ENCODE results near the gene G6PD.
A peak's percentile ranks its signal among the peaks of the same experiment; 100 is the strongest.
"Not testable (repeated sequence)": the region's sequence is repeated elsewhere in the genome, so short reads cannot be mapped to it uniquely, and the experiment has no call there.

G6PD gene

DNA sequence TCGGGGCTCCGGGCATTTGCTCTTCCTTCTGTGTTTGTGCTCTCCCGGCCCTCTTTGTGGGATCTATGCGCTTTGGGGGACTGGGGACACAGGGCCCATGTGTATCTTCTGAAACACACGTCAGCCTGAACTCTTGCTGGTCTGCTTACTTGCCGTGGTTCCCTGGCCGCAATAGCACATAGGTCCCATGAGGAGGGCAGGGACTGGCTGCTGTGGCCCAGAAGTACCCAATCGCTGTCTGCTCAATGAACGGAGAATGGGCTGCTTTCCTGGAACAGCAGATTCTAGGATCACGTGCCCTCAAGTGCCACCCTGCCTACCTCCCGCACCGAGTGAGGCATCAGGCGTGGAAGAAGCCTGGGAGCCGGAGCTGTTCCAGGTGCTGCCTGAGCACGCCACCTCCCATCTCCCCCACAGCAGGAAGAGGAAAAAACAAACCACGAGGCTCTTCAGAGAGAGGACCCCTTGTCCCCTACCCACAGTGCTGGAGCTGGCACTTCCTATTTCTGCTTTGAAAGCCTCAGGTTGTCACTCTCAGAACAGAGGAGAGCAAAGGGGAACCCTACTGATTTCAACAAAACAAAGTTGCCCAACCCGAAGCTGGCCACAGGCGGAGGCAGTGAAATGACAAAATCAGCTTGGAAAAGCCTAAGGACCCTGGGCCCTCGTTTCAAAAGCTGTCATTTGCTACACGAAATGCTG lies 3.8 kb downstream of the G6PD start:
- DNase-seq: peak in 8 of 14 donors; percentile 5 to 62 (median 43)

DNA sequence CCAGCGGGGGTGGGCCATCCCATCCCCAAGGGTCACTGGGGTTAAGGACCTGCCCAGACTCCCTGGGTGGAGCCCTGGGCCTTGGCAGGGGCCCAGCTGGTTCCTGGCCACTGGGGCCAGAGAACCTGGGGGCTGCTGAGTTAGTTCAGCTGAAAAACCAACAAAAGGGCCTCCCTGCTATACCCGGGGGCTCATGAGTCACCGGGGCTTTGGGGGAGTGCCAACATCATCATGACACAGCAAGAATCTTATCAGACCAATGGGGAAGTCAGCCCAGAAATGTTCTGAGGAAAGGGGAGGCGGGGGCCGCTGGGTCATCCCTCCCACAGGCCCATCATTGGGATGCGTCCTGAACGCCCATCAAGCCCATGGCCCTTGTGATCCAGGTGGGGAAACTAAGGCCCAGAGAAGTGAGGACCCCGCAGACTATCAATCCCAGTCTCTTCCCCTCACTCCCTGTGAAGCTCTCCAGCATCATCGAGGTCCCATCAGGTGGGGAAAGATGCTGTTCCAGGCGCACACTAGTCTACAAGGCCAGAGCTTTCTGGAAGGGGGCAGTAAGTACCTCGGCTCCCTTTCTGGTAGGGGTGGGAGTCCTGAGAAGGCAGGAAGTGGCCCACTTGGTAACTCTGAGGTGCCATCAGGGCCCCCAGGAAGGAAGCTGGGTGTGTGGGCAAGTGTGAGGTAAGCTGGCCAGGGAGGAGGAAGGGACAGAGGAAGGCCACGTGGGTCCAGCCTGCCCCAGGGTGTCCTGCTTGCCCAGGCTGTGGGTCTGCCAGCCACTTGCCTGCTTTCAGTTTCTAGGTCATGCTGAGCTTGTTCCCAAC lies 4.5 kb downstream of the G6PD start:
- peak in 10 of 14 donors; percentile 5 to 64 (median 42) for DNase-seq

DNA sequence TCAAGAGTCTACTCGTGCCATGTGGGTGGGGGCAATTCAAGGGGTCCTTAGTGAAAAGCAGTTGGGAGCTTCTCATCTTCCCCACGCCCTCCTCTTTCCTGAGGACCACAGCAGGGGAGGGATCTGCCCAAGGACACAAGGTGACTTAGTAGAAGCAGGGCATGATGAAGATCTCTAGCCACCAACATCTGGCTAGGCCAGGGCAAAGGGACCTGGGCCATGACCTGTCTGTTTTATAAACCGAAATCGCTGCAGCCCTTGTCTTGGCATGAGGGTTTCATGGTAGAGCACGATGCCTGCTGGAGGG lies 5.1 kb downstream of the G6PD start:
- no peak for DNase-seq

DNA sequence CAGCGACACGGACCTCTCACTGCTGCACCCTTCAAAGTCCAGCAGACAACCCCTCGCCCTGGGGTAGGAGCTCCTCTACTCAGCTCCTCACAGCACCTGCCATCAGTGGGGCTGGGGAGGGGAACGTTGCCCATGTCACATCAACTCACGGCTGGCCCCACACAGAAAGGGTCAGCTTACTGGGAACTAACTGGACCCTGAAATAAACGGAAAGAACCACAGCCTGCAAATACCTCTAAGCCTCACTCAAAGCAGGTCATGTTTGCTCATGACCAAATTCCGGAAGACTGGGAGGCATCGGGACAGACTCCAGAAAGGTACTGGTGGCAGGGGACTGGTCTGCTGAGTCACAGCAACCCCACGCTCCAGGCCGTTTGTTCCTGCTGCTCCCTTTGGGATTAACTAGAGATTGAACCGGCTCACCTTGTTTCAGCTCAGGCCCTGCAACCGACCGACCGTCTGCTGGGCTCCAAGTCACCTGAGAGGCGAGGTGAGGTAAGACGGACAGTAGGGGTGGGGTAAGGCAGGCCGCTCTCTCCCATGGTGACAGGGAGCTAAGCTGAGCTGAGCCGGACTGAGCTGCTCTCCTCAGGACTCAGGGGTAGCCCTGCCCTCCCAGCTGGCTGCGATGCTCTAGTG lies 5.6 kb downstream of the G6PD start:
- no peak for DNase-seq

DNA sequence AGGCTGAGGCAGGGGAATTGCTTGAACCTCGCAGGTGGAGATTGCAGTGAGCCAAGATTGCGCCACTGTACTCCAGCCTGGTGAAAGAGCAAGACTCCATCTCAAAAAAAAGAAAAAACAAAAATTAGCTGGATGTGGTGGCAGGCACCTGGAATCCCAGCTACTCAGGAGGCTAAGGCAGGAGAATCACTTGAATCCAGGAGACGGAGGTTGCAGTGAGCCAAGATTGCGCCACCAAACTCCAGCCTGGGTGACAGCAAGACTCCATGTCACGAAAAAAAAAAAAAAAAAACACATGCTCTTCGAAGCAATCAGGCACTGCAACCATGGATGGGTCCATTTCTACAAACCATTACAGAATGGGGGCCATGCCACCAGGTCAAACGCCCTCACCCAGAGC lies 6.3 kb downstream of the G6PD start:
- not testable (repeated sequence) for DNase-seq

DNA sequence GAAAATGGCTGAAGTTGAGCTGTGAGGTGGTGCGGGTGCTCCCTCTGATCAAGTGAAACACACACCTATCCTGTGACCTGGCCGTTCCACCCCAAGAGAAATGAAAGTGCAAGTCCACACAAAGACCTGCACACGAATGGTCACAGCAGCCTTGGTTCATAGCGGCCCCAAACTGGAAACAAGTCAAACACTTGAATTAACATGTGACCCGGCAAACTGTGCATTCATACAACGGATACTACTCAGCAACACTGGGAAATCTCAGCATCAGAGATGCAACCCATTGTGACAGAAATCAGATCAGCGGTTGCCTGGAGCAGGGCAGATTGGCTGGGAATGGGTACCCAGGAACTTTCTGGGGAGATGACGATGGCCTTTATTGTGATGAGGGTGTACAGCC lies 7.6 kb downstream of the G6PD start:
- peak in 4 of 14 donors; percentile 0 to 15 (median 8) for DNase-seq

DNA sequence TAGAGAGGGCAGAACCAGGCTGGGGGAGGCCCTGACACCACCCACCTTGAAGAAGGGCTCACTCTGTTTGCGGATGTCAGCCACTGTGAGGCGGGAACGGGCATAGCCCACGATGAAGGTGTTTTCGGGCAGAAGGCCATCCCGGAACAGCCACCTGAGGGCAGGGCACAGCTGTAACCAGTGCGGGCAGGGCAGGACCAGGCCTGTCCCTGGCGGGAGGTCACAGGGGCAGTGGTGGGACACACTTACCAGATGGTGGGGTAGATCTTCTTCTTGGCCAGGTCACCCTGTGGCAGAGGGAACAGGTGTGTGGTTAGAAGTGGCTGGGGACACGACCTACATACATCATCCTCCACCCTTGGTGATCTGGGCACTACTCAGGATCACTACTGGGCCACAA lies 10.8 kb downstream of the G6PD start:
- no peak for DNase-seq

DNA sequence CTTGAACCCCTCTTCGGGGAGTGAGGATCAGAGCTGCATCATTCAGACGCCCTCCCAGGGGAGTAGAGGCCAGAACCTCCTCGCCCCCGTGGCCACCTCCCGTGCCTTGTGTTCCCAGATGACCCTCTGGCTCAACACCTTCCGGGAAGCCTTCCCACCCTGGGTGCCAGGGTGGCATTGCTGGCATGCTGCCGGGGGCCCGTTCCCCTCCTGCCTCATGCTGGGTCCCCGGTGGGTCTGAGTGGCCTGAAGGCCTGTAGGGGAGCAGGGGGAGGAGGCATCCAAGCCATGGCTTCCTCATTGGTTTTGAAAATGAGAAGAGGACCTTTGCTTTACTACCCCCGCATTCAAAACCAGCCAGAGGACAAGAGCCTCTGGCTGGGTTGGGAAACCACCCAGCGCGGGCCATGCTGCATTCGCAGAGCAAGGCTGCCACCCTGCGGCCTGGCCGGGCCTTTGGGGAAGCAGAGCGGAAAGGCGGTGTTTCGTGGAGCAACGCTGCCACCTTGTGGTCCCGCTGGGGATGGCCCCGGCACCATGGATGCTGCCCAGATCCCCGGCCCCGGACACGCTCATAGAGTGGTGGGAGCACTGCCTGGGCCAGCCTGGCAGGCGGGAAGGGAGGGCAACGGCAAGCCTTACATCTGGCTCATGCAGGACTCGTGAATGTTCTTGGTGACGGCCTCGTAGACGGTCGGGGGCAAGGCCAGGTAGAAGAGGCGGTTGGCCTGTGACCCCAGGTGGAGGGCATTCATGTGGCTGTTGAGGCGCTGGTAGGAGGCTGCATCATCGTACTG lies 11.9 kb downstream of the G6PD start:
- DNase-seq: peak in 13 of 14 donors; percentile 32 to 88 (median 75)

DNA sequence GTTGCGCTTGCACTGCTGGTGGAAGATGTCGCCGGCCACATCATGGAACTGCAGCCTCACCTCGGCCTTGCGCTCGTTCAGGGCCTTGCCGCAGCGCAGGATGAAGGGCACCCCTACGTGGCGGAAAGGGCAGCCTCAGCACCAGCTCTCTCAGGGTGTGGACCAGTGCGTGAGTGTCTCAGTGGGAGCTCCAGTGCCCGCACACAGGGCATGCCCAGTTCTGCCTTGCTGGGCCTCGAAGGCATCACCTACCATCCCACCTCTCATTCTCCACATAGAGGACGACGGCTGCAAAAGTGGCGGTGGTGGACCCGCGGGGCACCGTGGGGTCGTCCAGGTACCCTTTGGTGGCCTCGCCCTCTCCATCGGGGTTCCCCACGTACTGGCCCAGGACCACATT lies 14.0 kb downstream of the G6PD start:
- DNase-seq: no peak

DNA sequence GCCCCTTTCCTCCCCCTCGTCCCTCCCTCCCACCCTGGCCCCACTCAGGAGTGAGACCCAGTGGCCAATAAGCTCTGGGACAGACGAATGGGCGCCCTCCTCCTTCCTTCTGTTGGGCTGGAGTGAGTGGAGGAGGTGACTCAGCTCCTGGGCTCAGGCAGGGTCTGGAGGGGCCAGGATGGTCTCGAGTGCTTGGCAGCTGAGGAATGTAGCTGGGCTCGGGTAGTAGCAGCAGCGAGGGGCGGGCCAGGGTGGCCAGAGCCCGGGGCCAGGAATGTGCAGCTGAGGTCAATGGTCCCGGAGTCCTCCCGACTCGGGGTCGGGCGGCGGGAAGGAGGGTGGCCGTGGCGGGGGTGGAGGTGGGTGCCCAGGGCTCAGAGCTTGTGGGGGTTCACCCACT lies 15.0 kb downstream of the G6PD start:
- peak in 1 of 14 donors; percentile 52 for DNase-seq

DNA sequence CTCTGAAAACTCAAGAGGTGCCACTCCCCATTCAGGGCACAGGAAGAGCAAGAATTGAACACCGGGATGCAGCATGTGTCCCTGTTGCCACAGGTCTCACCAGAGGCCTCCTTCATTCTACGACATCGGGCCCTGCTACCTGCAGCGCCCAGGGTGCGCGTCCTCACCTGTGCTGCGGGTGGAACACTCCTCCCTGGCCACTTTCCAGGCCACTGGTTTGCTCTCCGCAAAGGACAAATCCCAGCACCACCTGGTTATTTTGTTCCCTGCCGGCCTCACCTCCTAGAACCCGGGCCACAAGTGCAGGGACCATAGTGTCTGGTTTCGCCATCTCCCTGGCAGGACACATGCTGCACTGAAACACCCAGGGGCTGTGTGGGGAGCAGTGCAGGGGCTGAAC lies 16.4 kb downstream of the G6PD start:
- no peak for DNase-seq

DNA sequence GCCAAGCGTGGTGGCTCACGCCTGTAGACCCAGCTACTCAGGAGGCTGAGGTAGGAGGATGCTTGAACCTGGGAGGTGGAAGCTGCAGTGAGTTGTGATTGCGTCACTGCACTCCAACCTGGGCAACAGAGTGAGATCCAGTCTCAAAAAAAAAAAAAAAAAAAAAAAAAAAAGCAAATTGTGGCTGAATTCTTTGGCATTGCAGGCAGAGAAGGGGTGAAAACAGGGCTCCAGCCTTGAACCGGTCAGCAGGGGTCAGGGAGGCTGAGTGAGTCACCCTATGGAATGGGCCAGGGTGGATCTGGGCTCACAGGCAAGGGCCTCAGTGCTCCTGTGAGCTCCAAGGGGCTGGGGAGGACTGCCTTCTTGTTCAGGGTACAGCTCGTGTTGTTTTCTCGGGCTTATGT lies 17.4 kb downstream of the G6PD start:
- DNase-seq: no peak

DNA sequence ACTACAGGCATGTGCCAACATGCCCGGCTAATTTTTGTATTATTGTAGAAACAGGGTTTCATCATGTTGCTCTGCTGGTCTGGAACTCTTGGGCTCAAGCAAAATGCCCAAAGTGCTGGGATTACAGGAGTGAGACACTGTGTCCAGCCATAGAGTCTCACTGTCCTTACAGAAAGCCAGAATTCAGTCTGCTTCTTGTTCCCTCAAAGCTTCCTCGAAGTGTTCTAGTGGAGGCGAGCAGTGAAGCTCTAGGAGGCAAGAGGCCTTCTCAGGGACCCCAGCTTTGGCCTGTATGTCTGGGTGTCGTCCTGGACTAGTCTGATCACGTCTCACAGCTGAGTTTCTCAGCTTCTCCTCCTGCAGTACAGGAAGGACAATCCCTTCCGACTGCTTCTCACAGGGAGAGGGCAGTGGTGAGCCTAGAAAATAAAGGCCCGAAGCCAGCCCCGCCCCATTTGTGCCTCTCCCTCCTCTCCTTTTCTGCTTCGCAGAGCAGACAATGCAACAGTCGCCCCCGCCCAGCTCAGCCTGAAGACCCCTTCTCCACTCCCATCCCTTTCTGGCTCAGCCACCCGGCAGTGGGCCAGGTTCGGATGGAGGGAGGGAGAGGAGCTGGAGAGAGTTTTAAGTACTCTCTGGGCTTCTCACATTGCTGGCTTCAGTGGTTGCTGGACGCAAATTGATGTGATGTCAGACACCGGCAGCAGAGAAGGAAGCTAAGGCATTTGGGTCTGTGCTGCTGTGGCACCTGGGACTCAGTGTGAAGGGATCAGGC lies 19.6 kb downstream of the G6PD start:
- DNase-seq: peak in 12 of 14 donors; percentile 6 to 71 (median 51)

DNA sequence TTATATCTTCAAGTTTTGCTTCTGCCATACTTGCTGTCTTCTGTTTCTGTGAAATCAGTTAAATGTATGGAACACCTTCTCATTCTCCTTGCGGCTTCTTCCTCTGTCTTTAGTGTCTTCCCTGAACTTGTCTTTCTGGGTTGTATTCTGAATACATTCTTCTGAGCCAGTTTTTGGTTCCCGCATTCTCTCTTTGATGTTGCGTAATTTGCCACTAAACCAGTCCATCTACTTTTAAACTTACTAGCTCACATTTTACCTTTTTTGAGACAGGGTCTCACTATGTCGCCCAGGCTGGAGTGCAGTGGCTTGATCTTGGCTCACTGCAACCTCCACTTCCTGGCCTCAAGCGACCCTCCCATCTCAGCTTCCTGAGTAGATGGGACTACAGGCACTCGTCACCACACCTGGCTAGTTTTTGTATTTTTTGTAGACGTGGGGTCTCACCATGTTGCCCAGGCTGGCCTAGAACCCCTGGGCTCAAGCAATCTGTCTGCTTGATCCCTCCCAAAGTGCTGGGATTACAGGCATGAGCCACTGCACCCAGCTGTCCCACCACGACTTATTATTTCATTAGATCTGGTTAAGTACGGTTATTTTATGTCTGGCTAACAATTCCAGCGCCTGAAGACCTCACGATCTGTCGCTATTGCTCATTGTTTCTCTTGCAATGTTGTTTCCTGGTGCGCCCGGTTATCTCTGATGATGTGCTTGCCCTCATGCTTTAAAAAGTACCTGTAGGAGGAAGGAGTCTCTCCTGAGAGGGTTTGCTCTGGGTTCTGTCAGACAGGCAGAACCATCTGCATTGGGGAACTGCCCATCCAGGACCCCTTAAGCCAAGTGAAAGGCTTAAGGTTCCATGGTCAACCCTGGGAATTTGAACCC lies 20.8 kb downstream of the G6PD start:
- no peak for DNase-seq

DNA sequence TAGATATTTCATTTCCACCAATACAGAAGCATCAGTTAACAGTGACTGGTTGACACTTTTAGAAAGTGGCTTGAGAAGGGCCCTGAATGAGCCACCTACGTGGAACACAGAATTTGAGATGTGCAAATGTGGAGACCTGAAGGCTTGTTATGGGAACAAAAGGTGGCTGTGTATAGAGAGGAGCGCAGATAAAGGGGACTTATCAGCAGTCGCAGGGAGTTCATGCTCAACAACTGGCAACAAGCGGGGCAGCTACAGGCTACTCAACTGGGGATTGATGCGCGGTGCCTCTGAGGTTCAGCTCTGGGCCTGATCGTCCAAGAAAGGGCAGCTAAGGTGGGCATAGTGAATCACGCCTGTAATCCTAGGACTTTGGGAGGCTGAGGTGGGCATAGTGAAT lies 27.3 kb downstream of the G6PD start:
- DNase-seq: no peak

DNA sequence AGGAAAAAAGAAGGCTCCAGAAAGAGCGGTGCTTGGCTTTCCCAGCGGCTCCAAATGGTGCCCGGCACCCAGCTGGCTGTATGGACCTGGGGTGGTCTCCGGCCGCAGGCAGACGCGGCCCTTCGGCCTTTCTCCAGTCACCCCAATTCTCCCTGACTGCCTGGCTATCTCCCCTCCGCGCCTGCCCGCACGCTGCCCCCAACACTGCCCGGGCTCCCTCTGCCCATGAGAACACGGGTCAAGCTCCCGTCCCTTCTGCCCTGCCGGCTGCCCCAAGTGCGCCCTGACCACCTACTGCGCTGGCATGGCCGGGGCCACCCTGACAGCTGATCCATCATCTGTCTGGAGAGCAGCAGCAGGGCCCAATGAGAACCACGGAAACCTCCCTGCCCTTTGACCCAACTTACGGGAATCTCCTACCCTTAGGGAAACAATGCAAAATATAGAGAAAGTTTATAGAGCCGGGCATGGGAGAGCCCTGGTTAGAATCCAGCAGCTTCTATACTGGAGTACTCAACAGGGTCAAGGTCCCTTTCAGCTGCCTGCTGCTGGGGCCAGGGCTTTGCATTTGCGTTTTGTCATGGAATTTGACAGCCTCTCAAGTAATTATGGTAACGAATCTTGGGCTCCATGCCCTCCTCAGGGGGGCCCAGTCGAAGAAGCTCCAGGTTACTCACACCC lies 29.4 kb downstream of the G6PD start:
- peak in 6 of 14 donors; percentile 22 to 55 (median 28) for DNase-seq

DNA sequence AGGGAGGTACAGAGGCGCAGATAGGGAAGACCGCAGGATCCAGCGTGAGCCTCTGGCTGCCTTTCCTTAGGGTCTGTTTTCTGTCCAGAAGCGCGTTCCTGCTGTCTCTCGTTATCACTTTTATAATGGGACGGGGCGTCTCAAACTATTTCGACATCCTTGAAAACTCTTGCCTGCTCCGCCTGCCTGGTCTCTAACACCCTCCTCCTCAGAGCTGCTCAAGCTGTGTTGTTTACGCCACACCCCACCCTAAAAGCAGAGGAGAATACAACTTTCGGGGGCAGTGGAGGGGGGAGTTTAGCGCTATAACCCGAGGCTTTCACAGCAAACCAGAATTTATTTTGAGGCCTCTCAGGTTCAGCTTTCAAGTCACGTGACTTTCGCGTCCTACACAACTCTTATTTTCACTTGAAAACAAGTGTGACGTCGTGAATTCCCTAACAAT lies 30.0 kb downstream of the G6PD start:
- DNase-seq: peak in 5 of 14 donors; percentile 23 to 47 (median 39)

DNA sequence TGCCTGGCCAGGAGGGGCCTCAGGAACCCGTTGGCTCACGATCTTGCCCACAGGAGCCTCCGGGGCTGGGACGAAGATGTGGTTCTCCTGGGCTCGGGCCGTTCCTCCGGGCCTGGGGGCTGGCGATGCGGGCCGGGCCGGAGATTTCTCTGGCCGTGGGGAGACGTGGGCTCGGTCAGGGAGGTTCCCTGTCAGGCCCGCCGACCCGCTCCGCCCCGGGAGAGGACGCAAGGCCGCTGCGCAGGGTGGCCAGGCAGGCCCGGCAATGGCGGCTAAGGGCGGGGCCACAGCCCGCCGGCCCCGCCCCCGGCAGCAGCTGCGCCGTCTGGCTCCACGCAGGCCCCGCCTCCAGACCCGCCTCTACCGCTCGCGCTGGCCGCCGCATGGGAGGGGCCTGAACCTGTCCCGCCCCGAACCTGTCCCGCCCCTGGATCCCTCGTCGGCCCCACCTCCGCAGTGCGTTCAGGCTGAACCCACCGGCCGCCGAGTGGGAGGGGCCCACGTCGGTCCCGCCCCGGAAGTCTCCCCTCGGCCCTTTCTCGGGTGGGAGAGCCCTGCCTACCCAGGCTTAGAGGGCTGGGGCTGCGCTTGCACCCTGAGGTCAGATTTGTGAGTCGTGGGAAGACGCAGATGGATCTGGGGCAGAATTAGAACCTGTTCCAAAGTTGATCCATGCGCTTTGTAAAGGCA lies 30.5 kb downstream of the G6PD start, which contains the start of gene FAM3A:
Gene FAM3A (minus strand): TSS at position 267 of the 690 bp plus-strand sequence. CDS start 460 bp downstream, outside the sequence.
- DNase-seq: peak; percentile 31 to 92 (median 83)
